ENCODE measurements around the gene USP36.
A peak's percentile ranks its signal among the peaks of the same experiment; 100 is the strongest.

Gene USP36

DNA sequence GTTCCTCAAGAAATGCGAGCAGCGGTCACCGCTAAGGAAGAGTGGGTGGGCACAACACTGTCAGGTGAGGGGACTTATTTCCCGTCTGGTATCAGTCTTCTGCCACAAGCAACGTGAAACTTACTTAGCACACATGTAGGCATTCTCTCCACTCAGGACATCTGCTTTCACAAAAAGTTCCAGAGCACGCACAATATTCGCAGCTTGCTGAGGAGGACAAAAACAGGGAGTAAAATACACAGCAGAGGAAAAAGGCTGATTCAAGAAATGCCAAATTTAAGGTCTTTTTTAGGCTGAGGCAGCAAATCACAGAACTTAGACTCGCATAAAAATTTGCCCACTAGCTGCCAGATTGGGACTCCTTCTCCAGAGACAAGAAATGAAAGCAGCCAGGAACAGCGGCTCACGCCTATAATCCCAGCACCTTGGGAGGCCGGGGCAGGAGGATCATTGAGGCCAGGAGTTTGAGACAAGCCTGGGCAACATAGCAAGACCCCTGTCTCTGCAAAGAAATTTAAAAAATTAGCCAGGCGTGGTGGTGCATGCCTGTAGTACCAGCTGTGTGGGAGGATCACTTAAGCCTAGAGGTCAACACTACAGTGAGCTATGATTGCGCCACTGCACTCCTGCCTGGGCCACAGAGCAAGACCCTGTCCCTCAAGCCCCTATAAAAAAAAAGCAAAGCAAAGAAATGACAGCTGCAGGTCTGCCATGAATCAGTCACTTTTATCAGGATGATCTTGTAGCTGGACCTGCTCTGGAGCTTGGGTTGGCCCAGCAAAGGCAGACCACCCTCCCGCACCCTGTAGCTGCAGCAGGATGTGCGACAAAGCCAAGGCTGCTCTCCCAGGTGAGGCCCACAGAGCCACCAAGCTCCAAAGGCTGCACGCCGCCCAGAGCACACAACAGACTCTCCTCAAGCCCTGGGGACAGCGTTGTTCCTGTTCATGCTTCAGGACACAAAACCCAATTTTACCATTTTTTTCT lies 20.5 kb downstream of the USP36 start:
- no peaks in the 10 kb centered on the region for H3K9me3 Mint-ChIP-seq
- H3K4me1 Mint-ChIP-seq, result peaks cover 47% of the 10 kb centered on the region
- peaks cover 80% of the 10 kb centered on the region for H3K36me3 Mint-ChIP-seq (ENCODE audit: low read depth)

GRCh38 chr17:78819402-78819801 lies 21.2 kb downstream of the USP36 start:
- Mint-ChIP-seq H3K4me1 (peaks cover 47% of the 10 kb centered on the region), H3K27me3 (no peaks in the 10 kb centered on the region), H3K9me3 (no peaks in the 10 kb centered on the region), H3K27ac (peak overlapping the region; percentile 63), H3K36me3 (ENCODE audit: low read depth) (peaks cover 77% of the 10 kb centered on the region), H3K4me3 (peak overlapping the region; percentile 3)
- ATAC-seq, result no peak
- no peak for DNase-seq

More for the DNA sequence above, 20.5 kb downstream of the USP36 start:
- Mint-ChIP-seq H3K4me3 (no peak overlapping the region), H3K27me3 (no peaks in the 10 kb centered on the region), H3K27ac (peak overlapping the region; percentile 63)
- ATAC-seq, result no peak
- DNase-seq, result no peak

DNA sequence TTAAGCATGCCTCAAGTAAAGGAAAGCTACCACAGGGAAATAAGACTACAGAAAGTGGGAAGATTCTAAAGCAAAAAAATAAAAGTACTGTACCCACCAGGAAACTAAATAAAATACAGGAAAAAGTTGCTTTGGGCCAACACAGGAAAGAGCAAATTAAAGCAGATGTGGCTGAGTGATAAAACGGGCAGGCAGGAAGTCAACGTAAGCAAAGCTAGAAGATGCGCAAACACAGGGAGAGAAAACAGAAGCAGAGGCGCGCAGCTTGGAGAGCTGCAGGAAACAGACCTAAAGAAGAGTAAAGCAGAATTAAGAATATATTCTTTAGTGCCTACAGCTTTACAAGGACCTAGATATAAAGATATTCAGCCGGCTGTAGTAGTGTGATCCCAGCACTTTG lies 21.7 kb downstream of the USP36 start:
- ATAC-seq (no peak), DNase-seq (no peak)
- peak overlapping the region; percentile 3 for H3K4me3 Mint-ChIP-seq
- peaks cover 47% of the 10 kb centered on the region for H3K4me1 Mint-ChIP-seq
- no peaks in the 10 kb centered on the region for H3K9me3 Mint-ChIP-seq
- peaks cover 77% of the 10 kb centered on the region for H3K36me3 Mint-ChIP-seq (ENCODE audit: low read depth)
- H3K27me3 Mint-ChIP-seq, result no peaks in the 10 kb centered on the region
- peak overlapping the region; percentile 63 for H3K27ac Mint-ChIP-seq

GRCh38 chr17:78818152-78818846 lies 22.3 kb downstream of the USP36 start:
- DNase-seq, result no peak
- H3K9me3 Mint-ChIP-seq, result no peaks in the 10 kb centered on the region
- no peak overlapping the region for H3K4me3 Mint-ChIP-seq
- peaks cover 46% of the 10 kb centered on the region for H3K4me1 Mint-ChIP-seq
- ATAC-seq, result no peak
- H3K27me3 Mint-ChIP-seq, result no peaks in the 10 kb centered on the region
- peak overlapping the region; percentile 63 for H3K27ac Mint-ChIP-seq
- peaks cover 75% of the 10 kb centered on the region for H3K36me3 Mint-ChIP-seq (ENCODE audit: low read depth)

DNA sequence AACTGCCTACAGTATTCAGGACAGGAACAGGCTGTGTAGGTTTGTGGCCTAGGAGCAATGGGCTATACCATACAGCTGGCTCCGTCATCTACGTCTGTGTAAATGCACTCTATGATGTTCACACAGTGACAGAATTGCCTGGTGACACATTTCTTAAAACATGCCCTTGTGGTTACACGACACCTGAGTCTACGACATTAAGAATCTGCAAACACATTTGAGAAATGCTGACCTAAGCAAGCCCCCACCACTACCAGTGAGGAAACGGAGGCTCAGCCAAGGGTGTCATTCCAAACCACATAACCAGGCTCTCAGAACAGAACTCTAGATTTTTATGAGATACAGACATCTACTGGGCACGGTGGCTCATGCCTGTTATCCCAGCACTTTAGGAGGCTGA lies 23.5 kb downstream of the USP36 start:
- Mint-ChIP-seq H3K36me3 (ENCODE audit: low read depth) (peaks cover 73% of the 10 kb centered on the region), H3K27ac (peak overlapping the region; percentile 21), H3K4me3 (no peak overlapping the region), H3K9me3 (no peaks in the 10 kb centered on the region), H3K4me1 (peaks cover 49% of the 10 kb centered on the region), H3K27me3 (no peaks in the 10 kb centered on the region)
- ATAC-seq (peak; percentile 86), DNase-seq (no peak)

DNA sequence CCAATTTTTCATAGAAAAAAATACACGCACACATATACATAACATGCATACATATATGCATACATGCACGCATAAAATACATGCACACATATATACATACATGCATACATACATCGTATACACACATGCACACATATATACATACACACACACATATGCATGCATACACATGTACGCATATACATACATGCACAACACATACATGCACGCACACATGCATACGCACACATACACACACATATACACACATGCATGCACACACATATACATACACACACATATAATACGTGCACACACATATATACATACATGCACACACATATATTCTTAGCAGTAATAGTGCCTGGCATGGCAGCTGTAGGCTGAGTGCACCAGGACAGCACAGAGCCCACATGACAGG lies 24.9 kb downstream of the USP36 start:
- no peak overlapping the region for H3K27ac Mint-ChIP-seq
- no peak overlapping the region for H3K4me3 Mint-ChIP-seq
- ATAC-seq, result no peak
- peaks cover 74% of the 10 kb centered on the region for H3K36me3 Mint-ChIP-seq (ENCODE audit: low read depth)
- peaks cover 41% of the 10 kb centered on the region for H3K4me1 Mint-ChIP-seq
- no peak for DNase-seq
- H3K27me3 Mint-ChIP-seq, result no peaks in the 10 kb centered on the region
- no peaks in the 10 kb centered on the region for H3K9me3 Mint-ChIP-seq

- DNase-seq (no peak), ATAC-seq (no peak)
- Mint-ChIP-seq H3K27ac (no peak overlapping the region), H3K27me3 (no peaks in the 10 kb centered on the region), H3K36me3 (ENCODE audit: low read depth) (peaks cover 79% of the 10 kb centered on the region), H3K4me1 (peaks cover 23% of the 10 kb centered on the region), H3K9me3 (no peaks in the 10 kb centered on the region), H3K4me3 (no peak overlapping the region)
Measured at GRCh38 chr17:78812855-78813254, 27.8 kb downstream of the USP36 start.

- H3K27me3 Mint-ChIP-seq, result no peaks in the 10 kb centered on the region
- H3K4me1 Mint-ChIP-seq, result peaks cover 40% of the 10 kb centered on the region
- DNase-seq (no peak), ATAC-seq (no peak)
- H3K4me3 Mint-ChIP-seq, result no peak overlapping the region
- H3K9me3 Mint-ChIP-seq, result no peaks in the 10 kb centered on the region
- H3K27ac Mint-ChIP-seq, result no peak overlapping the region
- peaks cover 79% of the 10 kb centered on the region for H3K36me3 Mint-ChIP-seq (ENCODE audit: low read depth)
Measured at GRCh38 chr17:78808163-78808562, 32.5 kb downstream of the USP36 start.

GRCh38 chr17:78806451-78806850 lies 34.2 kb downstream of the USP36 start:
- peak overlapping the region; percentile 76 for H3K27ac Mint-ChIP-seq
- peaks cover 73% of the 10 kb centered on the region for H3K36me3 Mint-ChIP-seq (ENCODE audit: low read depth)
- peak; percentile 53 for ATAC-seq
- peaks cover 35% of the 10 kb centered on the region for H3K4me1 Mint-ChIP-seq
- no peaks in the 10 kb centered on the region for H3K9me3 Mint-ChIP-seq
- peak; percentile 30 for DNase-seq
- no peak overlapping the region for H3K4me3 Mint-ChIP-seq
- no peaks in the 10 kb centered on the region for H3K27me3 Mint-ChIP-seq

GRCh38 chr17:78805301-78805700 lies 35.3 kb downstream of the USP36 start:
- peak; percentile 91 for ATAC-seq
- H3K9me3 Mint-ChIP-seq, result no peaks in the 10 kb centered on the region
- DNase-seq, result peak; percentile 41
- peaks cover 67% of the 10 kb centered on the region for H3K36me3 Mint-ChIP-seq (ENCODE audit: low read depth)
- H3K4me1 Mint-ChIP-seq, result peaks cover 41% of the 10 kb centered on the region
- peak overlapping the region; percentile 4 for H3K4me3 Mint-ChIP-seq
- H3K27ac Mint-ChIP-seq, result peak overlapping the region; percentile 76
- H3K27me3 Mint-ChIP-seq, result no peaks in the 10 kb centered on the region

GRCh38 chr17:78804777-78805176 lies 35.8 kb downstream of the USP36 start:
- H3K27me3 Mint-ChIP-seq, result no peaks in the 10 kb centered on the region
- DNase-seq (no peak), ATAC-seq (no peak)
- no peaks in the 10 kb centered on the region for H3K9me3 Mint-ChIP-seq
- H3K36me3 Mint-ChIP-seq (ENCODE audit: low read depth), result peaks cover 64% of the 10 kb centered on the region
- peak overlapping the region; percentile 32 for H3K4me3 Mint-ChIP-seq
- peaks cover 46% of the 10 kb centered on the region for H3K4me1 Mint-ChIP-seq
- peak overlapping the region; percentile 73 for H3K27ac Mint-ChIP-seq

DNA sequence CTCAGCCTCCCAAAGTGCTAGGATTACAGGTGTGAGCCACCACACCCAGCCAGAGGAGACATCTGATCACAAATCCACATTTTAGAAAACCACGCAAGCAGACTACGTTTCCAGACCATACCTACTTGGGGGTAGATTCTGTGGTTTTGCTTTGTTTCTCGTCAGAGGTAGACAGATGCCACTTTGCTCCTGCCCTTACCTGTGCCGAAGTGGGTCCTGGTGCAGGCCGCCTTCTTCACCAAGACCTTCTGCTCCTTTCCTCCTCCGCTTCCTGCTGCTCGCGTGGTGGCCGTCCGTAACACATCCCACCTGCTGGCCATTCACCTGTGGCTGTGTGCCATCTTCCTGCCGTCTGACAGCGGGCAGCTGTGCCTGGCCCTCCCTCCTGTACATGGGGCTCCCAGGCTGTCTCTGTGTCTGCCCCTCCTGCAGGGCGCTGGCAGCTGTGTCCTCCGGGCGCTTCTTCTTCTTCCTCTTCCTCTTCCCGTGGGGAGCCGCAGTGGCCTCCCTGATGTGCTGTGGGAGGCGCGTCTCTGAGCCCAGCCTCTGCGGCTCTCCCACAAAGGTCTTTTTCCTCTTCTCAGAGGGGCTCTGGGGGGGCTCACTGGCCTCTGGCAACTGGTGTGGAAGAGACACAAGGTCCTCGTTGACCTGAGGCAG lies 37.3 kb downstream of the USP36 start:
- DNase-seq (no peak), ATAC-seq (no peak)
- Mint-ChIP-seq H3K4me1 (peaks cover 57% of the 10 kb centered on the region), H3K4me3 (no peak overlapping the region), H3K9me3 (no peaks in the 10 kb centered on the region), H3K27ac (no peak overlapping the region), H3K36me3 (ENCODE audit: low read depth) (peaks cover 66% of the 10 kb centered on the region), H3K27me3 (no peaks in the 10 kb centered on the region)

- no peaks in the 10 kb centered on the region for H3K9me3 Mint-ChIP-seq
- ATAC-seq (no peak), DNase-seq (no peak)
- no peak overlapping the region for H3K4me3 Mint-ChIP-seq
- H3K36me3 Mint-ChIP-seq (ENCODE audit: low read depth), result peaks cover 65% of the 10 kb centered on the region
- H3K27ac Mint-ChIP-seq, result no peak overlapping the region
- H3K27me3 Mint-ChIP-seq, result no peaks in the 10 kb centered on the region
- H3K4me1 Mint-ChIP-seq, result peaks cover 59% of the 10 kb centered on the region
Measured at GRCh38 chr17:78802459-78802858, 38.2 kb downstream of the USP36 start.

- Mint-ChIP-seq H3K36me3 (ENCODE audit: low read depth) (peaks cover 61% of the 10 kb centered on the region), H3K27ac (no peak overlapping the region), H3K27me3 (no peaks in the 10 kb centered on the region), H3K9me3 (no peaks in the 10 kb centered on the region), H3K4me1 (peaks cover 58% of the 10 kb centered on the region), H3K4me3 (no peak overlapping the region)
- ATAC-seq, result no peak
- DNase-seq, result no peak
Measured at GRCh38 chr17:78802008-78802407, 38.6 kb downstream of the USP36 start.
